ENCODE data around the gene EEPD1.

EEPD1 gene

GRCh38 chr7:36312064-36312914 lies 159.2 kb downstream of the EEPD1 start:
- TF ChIP-seq, protein P1, sequence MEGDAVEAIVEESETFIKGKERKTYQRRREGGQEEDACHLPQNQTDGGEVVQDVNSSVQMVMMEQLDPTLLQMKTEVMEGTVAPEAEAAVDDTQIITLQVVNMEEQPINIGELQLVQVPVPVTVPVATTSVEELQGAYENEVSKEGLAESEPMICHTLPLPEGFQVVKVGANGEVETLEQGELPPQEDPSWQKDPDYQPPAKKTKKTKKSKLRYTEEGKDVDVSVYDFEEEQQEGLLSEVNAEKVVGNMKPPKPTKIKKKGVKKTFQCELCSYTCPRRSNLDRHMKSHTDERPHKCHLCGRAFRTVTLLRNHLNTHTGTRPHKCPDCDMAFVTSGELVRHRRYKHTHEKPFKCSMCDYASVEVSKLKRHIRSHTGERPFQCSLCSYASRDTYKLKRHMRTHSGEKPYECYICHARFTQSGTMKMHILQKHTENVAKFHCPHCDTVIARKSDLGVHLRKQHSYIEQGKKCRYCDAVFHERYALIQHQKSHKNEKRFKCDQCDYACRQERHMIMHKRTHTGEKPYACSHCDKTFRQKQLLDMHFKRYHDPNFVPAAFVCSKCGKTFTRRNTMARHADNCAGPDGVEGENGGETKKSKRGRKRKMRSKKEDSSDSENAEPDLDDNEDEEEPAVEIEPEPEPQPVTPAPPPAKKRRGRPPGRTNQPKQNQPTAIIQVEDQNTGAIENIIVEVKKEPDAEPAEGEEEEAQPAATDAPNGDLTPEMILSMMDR (IDR thresholded peaks at IDR 0.05; ENCODE audit: borderline replicate concordance, control extremely low read depth, extremely low read depth, insufficient read depth, missing control alignments) = no peak
- DNase-seq (ENCODE audit: low spot score) = no peak
- in situ Hi-C loops (cut with MboI; ENCODE audit: low sequenced_read_pairs, unreplicated experiment) = no loop called here

DNA sequence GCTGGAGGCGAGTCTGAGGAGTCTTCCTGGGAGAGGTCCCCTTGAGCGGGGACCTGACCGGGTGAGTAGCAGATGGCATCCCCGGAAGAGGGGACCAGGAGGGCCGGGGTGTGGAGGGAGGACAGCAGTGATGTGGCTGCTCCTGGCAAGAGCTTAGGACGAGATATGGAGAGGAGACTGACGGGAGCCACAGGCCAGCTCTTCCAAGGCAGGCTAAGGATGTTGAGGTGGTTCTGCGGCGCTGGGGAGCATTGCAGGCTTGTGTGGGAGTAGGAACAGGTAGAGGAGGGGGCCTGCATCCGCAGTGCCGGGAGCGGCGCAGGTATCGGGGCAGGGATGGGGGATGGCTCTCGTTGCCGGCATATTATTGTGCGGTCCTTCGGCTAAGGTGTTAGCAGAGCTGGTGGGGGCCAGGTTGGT lies 159.9 kb downstream of the EEPD1 start:
- no peak for DNase-seq (ENCODE audit: low spot score)
- TF ChIP-seq, protein P1 (IDR thresholded peaks at IDR 0.05; ENCODE audit: borderline replicate concordance, control extremely low read depth, extremely low read depth, insufficient read depth, missing control alignments) = no peak
- in situ Hi-C loops (cut with MboI; ENCODE audit: low sequenced_read_pairs, unreplicated experiment) = no loop called here

DNA sequence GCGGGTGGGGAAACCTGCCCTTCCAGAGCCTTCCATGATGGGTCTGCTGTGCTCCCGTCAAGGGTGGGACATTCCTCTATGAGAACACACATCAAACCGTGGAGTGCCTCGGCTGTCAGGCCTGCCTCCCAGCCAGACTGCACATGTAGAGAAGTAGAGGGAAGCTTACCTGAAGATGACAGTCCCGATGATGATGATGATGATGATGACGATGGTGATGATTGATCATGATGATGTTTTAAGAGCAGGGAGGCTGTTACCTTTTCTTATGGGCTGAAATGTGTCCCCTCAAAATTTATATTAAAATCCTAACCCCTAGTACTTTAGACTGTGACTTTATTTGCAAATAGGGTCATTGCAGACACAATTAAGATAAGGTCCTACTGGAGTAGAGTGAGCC lies 160.6 kb downstream of the EEPD1 start:
- DNase-seq (ENCODE audit: low spot score) = no peak
- TF ChIP-seq, protein P1 (IDR thresholded peaks at IDR 0.05; ENCODE audit: borderline replicate concordance, control extremely low read depth, extremely low read depth, insufficient read depth, missing control alignments) = no peak
- in situ Hi-C loops (cut with MboI; ENCODE audit: low sequenced_read_pairs, unreplicated experiment) = no loop called here

GRCh38 chr7:36314491-36314890 lies 161.4 kb downstream of the EEPD1 start:
- no peak for DNase-seq (ENCODE audit: low spot score)
- in situ Hi-C loops (cut with MboI; ENCODE audit: low sequenced_read_pairs, unreplicated experiment) = no loop called here
- TF ChIP-seq, protein P1 (IDR thresholded peaks at IDR 0.05; ENCODE audit: borderline replicate concordance, control extremely low read depth, extremely low read depth, insufficient read depth, missing control alignments) = no peak

- in situ Hi-C loops (cut with MboI; ENCODE audit: low sequenced_read_pairs, unreplicated experiment) = no loop called here
- no peak for DNase-seq (ENCODE audit: low spot score)
Observed at GRCh38 chr7:36315309-36315944, 162.4 kb downstream of the EEPD1 start.

DNA sequence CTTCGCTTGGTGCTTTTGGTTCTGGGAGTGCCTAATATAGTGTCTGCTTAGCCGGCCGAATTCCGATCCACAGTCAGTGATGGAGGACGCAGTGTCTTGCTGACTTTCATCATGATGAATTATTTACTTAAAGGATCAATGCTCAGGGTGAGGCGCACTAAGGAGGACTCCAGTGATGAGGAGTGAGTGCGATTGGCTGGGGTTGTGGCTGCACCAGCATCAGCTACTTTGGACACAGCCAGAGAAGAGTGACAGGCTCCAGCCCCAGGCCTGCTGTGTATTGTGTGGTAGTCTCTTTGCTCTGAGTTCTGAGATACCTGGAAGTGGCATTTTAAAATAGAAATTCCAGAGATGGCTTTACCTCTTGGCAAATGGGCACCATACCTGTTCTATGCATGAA lies 163.3 kb downstream of the EEPD1 start:
- in situ Hi-C loops (cut with MboI; ENCODE audit: low sequenced_read_pairs, unreplicated experiment) = no loop called here
- DNase-seq (ENCODE audit: low spot score) = no peak
- TF ChIP-seq, protein P1 (IDR thresholded peaks at IDR 0.05; ENCODE audit: borderline replicate concordance, control extremely low read depth, extremely low read depth, insufficient read depth, missing control alignments) = no peak

More at GRCh38 chr7:36315309-36315944, 162.4 kb downstream of the EEPD1 start:
- TF ChIP-seq, protein P1 (IDR thresholded peaks at IDR 0.05; ENCODE audit: borderline replicate concordance, control extremely low read depth, extremely low read depth, insufficient read depth, missing control alignments) = no peak

Measured in GM13976 (cell line).